H9 (cell line): ENCODE data around the gene DPH2. TPM values are rescaled to one million over a fixed set of nuclear protein-coding genes. Genes with fewer than 3 reads are reported as not detected.

Source experiments
- DNase-seq: peaks from one replicate; pipeline ENCODE4 v3.0.0-alpha.2; 2017
- H2AFZ ChIP-seq: one replicate; pipeline ENCODE4 v1.6.1; 2013; ENCODE audit warnings: mild to moderate bottlenecking, low read length, control low read depth, moderate library complexity
- H2AK5ac ChIP-seq: 2 replicates; pipeline ENCODE4 v1.6.1; 2013; ENCODE audit warnings: low read length, control low read depth, mixed read lengths; ENCODE audit not compliant: insufficient read length
- H2BK120ac ChIP-seq: one replicate; pipeline ENCODE4 v1.6.1; 2013; ENCODE audit warnings: low read depth, mild to moderate bottlenecking, low read length, control low read depth, inconsistent platforms; ENCODE audit not compliant: poor library complexity, severe bottlenecking
- H2BK12ac ChIP-seq: 2 replicates; pipeline ENCODE4 v1.6.1; 2013; ENCODE audit warnings: low read length, control low read depth, mixed read lengths, low read depth; ENCODE audit not compliant: insufficient read length
- H2BK15ac ChIP-seq: 2 replicates; pipeline ENCODE4 v1.6.1; 2013; ENCODE audit warnings: low read depth, low read length, control low read depth
- H2BK20ac ChIP-seq: one replicate; pipeline ENCODE4 v1.6.1; 2013; ENCODE audit warnings: low read depth, mild to moderate bottlenecking, low read length, control low read depth, inconsistent platforms; ENCODE audit not compliant: poor library complexity, severe bottlenecking
- H2BK5ac ChIP-seq: 2 replicates; pipeline ENCODE4 v1.6.1; 2013; ENCODE audit warnings: low read length, control low read depth, mixed read lengths; ENCODE audit not compliant: insufficient read length
- H3K14ac ChIP-seq: 2 replicates; pipeline ENCODE4 v1.6.1; 2013; ENCODE audit warnings: low read length, control low read depth; ENCODE audit not compliant: insufficient read depth
- H3K18ac ChIP-seq: 2 replicates; pipeline ENCODE4 v1.6.1; 2013; ENCODE audit warnings: low read depth, mild to moderate bottlenecking, mixed read lengths, low read length, control low read depth; ENCODE audit not compliant: insufficient read length
- H3K23ac ChIP-seq: 2 replicates; pipeline ENCODE4 v1.6.1; 2013; ENCODE audit warnings: low read length, control low read depth, mixed read lengths, low read depth; ENCODE audit not compliant: insufficient read length
- H3K23me2 ChIP-seq: 2 replicates; pipeline ENCODE4 v1.6.1; 2013; ENCODE audit warnings: low read depth, mild to moderate bottlenecking, mixed read lengths, low read length, control low read depth; ENCODE audit not compliant: insufficient read length, poor library complexity, severe bottlenecking
- H3K27ac ChIP-seq: 2 replicates; pipeline ENCODE4 v1.5.1; 2013; ENCODE audit warnings: low read length, control low read depth, mixed read lengths, low read depth; ENCODE audit not compliant: insufficient read length
- H3K27me3 ChIP-seq: 2 replicates; pipeline ENCODE4 v1.6.1; 2013; ENCODE audit warnings: low read length, control low read depth, inconsistent platforms; ENCODE audit not compliant: insufficient read depth
- H3K4ac ChIP-seq: 2 replicates; pipeline ENCODE4 v1.6.1; 2013; ENCODE audit warnings: low read depth, mild to moderate bottlenecking, control low read depth, inconsistent platforms, low read length, moderate library complexity
- H3K4me1 ChIP-seq: 2 replicates; pipeline ENCODE4 v1.6.1; 2013; ENCODE audit warnings: low read length, control low read depth, inconsistent platforms; ENCODE audit not compliant: insufficient read depth
- H3K4me2 ChIP-seq: 2 replicates; pipeline ENCODE4 v1.6.1; 2013; ENCODE audit warnings: low read length, control low read depth, mixed read lengths; ENCODE audit not compliant: insufficient read length, insufficient read depth
- H3K56ac ChIP-seq: 2 replicates; pipeline ENCODE4 v1.6.1; 2013; ENCODE audit warnings: low read depth, mild to moderate bottlenecking, mixed read lengths, low read length, control low read depth; ENCODE audit not compliant: insufficient read length
- H3K79me1 ChIP-seq: 2 replicates; pipeline ENCODE4 v1.6.1; 2013; ENCODE audit warnings: low read depth, mild to moderate bottlenecking, moderate library complexity, low read length, control low read depth, inconsistent platforms; ENCODE audit not compliant: insufficient read depth, poor library complexity, severe bottlenecking
- H3K79me2 ChIP-seq: 2 replicates; pipeline ENCODE4 v1.6.1; 2013; ENCODE audit warnings: low read length, control low read depth, inconsistent platforms; ENCODE audit not compliant: insufficient read depth
- H3K9ac ChIP-seq: 2 replicates; pipeline ENCODE4 v1.6.1; 2013; ENCODE audit warnings: low read length, control low read depth, mixed read lengths; ENCODE audit not compliant: insufficient read length; ENCODE audit errors: extremely low read depth
- H3K9me3 ChIP-seq: one replicate; pipeline ENCODE4 v1.6.1; 2013; ENCODE audit warnings: low read depth, low read length, inconsistent platforms; ENCODE audit not compliant: control insufficient read depth
- H3T11ph ChIP-seq: one replicate; pipeline ENCODE4 v1.6.1; 2013; ENCODE audit warnings: mild to moderate bottlenecking, low read length, control low read depth, inconsistent platforms
- H4K20me1 ChIP-seq: one replicate; pipeline ENCODE4 v1.6.1; 2013; ENCODE audit not compliant: control insufficient read depth, insufficient read length, insufficient read depth
- H4K5ac ChIP-seq: 2 replicates; pipeline ENCODE4 v1.6.1; 2013; ENCODE audit warnings: low read depth, mild to moderate bottlenecking, mixed read lengths, low read length, control low read depth; ENCODE audit not compliant: insufficient read length
- H4K8ac ChIP-seq: replicated peaks from 2 replicates; pipeline ENCODE4 v1.6.1; 2013; ENCODE audit warnings: low read length, control low read depth, mixed read lengths, low read depth; ENCODE audit not compliant: insufficient read length
- H4K91ac ChIP-seq: 2 replicates; pipeline ENCODE4 v1.6.1; 2013; ENCODE audit warnings: low read depth, mild to moderate bottlenecking, moderate library complexity, mixed read lengths, low read length, control low read depth; ENCODE audit not compliant: insufficient read length
- H3K27ac Mint-ChIP-seq, 3 experiments: 2 replicates in 2 of 3; 3 replicates in 1 of 3; pipeline ENCODE4 v1.8.0; 2020 to 2021; ENCODE audit warnings: mixed read lengths in 3 of 3, mild to moderate bottlenecking in 1 of 3, moderate library complexity in 1 of 3
- H3K27me3 Mint-ChIP-seq: 2 replicates; pipeline ENCODE4 v1.8.0; 2021; ENCODE audit warnings: low read depth, mild to moderate bottlenecking, moderate library complexity, mixed read lengths
- H3K36me3 Mint-ChIP-seq, 3 experiments: 2 replicates in 2 of 3; 3 replicates in 1 of 3; pipeline ENCODE4 v1.8.0; 2020 to 2021; ENCODE audit warnings: low read depth in 3 of 3, mixed read lengths in 3 of 3; ENCODE audit not compliant: insufficient read depth in 1 of 3
- H3K4me1 Mint-ChIP-seq, 2 experiments: 2 replicates each; pipeline ENCODE4 v1.8.0; 2020; ENCODE audit warnings: mixed read lengths in 2 of 2
- H3K4me3 Mint-ChIP-seq, 2 experiments: 2 replicates in 1 of 2; 3 replicates in 1 of 2; pipeline ENCODE4 v1.8.0; 2020 to 2021; ENCODE audit warnings: mild to moderate bottlenecking in 2 of 2, mixed read lengths in 2 of 2, moderate library complexity in 1 of 2
- H3K9me3 Mint-ChIP-seq, 2 experiments: 2 replicates in 1 of 2; 3 replicates in 1 of 2; pipeline ENCODE4 v1.8.0; 2020; ENCODE audit warnings: mild to moderate bottlenecking in 2 of 2, mixed read lengths in 2 of 2, moderate library complexity in 1 of 2
- WGBS: extraction: QIAGEN DNeasy Blood & Tissue Kit; methylation state at CpG from one replicate; pipeline ENCODE4 v1.1.7; 2013; ENCODE audit warnings: missing lambda C conversion rate, low lambda C conversion rate, mixed read lengths; ENCODE audit not compliant: insufficient read length; ENCODE audit errors: extremely low coverage; 5-methylcytosine and 5-hydroxymethylcytosine counted together
- total RNA-seq: library from RNA; stranded (reverse); gene quantifications from 2 replicates; pipeline ENCODE4 v1.2.1, GENCODE V29; 2021
- TF ChIP-seq, protein P1 (sequence below): fragments of 200-600 bp; sonication (generic); conservative IDR thresholded peaks from 3 replicates; pipeline ENCODE4 v1.8.0; 2021; ENCODE audit warnings: antibody characterized with exemption, mild to moderate bottlenecking

Gene DPH2
- total RNA-seq, 1 experiment from 2014 or later = 74.4 TPM

DNA sequence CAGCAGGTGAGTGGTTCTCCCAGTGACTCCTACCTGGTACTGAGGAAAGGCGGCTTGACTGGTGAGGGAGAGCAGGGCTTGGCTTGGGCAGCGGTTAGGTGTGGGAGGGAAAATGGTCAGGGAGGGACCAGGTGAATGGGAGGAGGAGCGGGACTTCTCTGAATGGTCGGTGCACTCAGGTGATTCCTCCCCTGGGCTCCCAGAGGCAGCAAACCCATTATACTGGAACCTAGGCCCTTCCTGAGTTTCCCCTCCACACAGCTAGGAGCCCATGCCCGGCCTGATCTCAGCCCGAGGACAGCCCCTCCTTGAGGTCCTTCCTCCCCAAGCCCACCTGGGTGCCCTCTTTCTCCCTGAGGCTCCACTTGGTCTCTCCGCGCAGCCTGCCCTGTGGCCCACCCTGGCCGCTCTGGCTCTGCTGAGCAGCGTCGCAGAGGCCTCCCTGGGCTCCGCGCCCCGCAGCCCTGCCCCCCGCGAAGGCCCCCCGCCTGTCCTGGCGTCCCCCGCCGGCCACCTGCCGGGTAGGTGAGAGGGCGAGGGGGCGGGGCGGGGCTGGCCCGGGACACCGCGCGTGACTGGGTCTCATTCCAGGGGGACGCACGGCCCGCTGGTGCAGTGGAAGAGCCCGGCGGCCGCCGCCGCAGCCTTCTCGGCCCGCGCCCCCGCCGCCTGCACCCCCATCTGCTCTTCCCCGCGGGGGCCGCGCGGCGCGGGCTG lies 33.9 kb upstream of the DPH2 start:
- Histone ChIP-seq H2BK12ac (no peak overlapping the region), H2BK20ac (no peak overlapping the region), H4K5ac (no peak overlapping the region), H3K9me3 (no peaks in the 10 kb centered on the region), H3K79me1 (no peaks in the 10 kb centered on the region), H2BK5ac (no peak overlapping the region), H2BK15ac (no peak overlapping the region), H3K23me2 (peaks cover 21% of the 10 kb centered on the region), H3K56ac (no peak overlapping the region), H4K91ac (no peak overlapping the region), H4K20me1 (no peaks in the 10 kb centered on the region), H2AFZ (no peak overlapping the region), H3K27me3 (no peaks in the 10 kb centered on the region), H2BK120ac (no peak overlapping the region), H3K9ac (no peak overlapping the region), H3T11ph (no peak overlapping the region), H4K8ac (no peak overlapping the region), H3K23ac (no peak overlapping the region), H3K27ac (no peak overlapping the region), H3K4me1 (peaks cover 8% of the 10 kb centered on the region; the same call in 1 of the 2 replicates), H3K4me2 (peak overlapping the region; percentile 10), H3K79me2 (no peaks in the 10 kb centered on the region), H3K18ac (no peak overlapping the region), H3K14ac (no peak overlapping the region; the same call in 1 of the 2 replicates), H3K4ac (no peak overlapping the region), H2AK5ac (no peak overlapping the region)
- Mint-ChIP-seq H3K27me3 (peaks cover 15% of the 10 kb centered on the region), H3K4me1 (peaks cover 46 to 49% of the 10 kb centered on the region in 2 experiments), H3K9me3 (no peaks in the 10 kb centered on the region), H3K4me3 (peak overlapping the region; percentile 62 to 69), H3K27ac (peak overlapping the region in 1 of 3 experiments; percentile 44; a peak in 1 of 7 replicates), H3K36me3 (peaks cover 0 to 6% (median 0%) of the 10 kb centered on the region in 3 experiments; a peak in 2 of 7 replicates)
- WGBS = no CpG with 5 or more reads among the region's 48 CpGs
- TF ChIP-seq, protein P1, sequence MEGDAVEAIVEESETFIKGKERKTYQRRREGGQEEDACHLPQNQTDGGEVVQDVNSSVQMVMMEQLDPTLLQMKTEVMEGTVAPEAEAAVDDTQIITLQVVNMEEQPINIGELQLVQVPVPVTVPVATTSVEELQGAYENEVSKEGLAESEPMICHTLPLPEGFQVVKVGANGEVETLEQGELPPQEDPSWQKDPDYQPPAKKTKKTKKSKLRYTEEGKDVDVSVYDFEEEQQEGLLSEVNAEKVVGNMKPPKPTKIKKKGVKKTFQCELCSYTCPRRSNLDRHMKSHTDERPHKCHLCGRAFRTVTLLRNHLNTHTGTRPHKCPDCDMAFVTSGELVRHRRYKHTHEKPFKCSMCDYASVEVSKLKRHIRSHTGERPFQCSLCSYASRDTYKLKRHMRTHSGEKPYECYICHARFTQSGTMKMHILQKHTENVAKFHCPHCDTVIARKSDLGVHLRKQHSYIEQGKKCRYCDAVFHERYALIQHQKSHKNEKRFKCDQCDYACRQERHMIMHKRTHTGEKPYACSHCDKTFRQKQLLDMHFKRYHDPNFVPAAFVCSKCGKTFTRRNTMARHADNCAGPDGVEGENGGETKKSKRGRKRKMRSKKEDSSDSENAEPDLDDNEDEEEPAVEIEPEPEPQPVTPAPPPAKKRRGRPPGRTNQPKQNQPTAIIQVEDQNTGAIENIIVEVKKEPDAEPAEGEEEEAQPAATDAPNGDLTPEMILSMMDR = no peak
- peak; percentile 87 for DNase-seq
